PC-9 (cell line): ENCODE measurements around the gene PLEKHM1.
"Not testable (repeated sequence)": the region's sequence is repeated elsewhere in the genome, so short reads cannot be mapped to it uniquely, and the experiment has no call there.

Experiments
- CTCF ChIP-seq: fragments of 200-600 bp; sonication (generic); conservative IDR thresholded peaks from 2 replicates; pipeline ENCODE4 v1.6.1; 2017; ENCODE audit warnings: mixed run types, antibody characterized with exemption, mild to moderate bottlenecking, moderate library complexity
- EZH2 ChIP-seq: fragments of 200-600 bp; sonication (generic); IDR thresholded peaks from 2 replicates; pipeline ENCODE4 v1.8.0; 2017; ENCODE audit warnings: antibody characterized with exemption, low read depth

- not testable (repeated sequence) for TF ChIP-seq CTCF, EZH2
Observed at GRCh38 chr17:45448483-45448882, 42.0 kb downstream of the PLEKHM1 start.
